Ovary (tissue), 3 donors: ENCODE data around the gene PPL.

Source experiments
- EP300 ChIP-seq: sonication (generic); formaldehyde crosslinking; IDR thresholded peaks from one replicate; pipeline ENCODE4 v1.6.1; 2017; ENCODE audit warnings: antibody characterized with exemption
- POLR2A ChIP-seq: fragments of 450-650 bp; IDR thresholded peaks from one replicate; pipeline ENCODE4 v1.6.1; 2017; ENCODE audit warnings: antibody characterized with exemption, mild to moderate bottlenecking, moderate library complexity
- TF ChIP-seq, protein P1 (sequence below), 3 donors: fragments of 450-650 bp in 2 of 3; fragments of 200-600 bp in 1 of 3; IDR thresholded peaks; one replicate each; pipeline versions ENCODE4 v1.5.1 to v1.8.0; 2016 to 2022; ENCODE audit warnings: antibody characterized with exemption in 3 of 3, mild to moderate bottlenecking in 1 of 3
- donor health status: DM: no; HTN: no; CAD: no.

DNA sequence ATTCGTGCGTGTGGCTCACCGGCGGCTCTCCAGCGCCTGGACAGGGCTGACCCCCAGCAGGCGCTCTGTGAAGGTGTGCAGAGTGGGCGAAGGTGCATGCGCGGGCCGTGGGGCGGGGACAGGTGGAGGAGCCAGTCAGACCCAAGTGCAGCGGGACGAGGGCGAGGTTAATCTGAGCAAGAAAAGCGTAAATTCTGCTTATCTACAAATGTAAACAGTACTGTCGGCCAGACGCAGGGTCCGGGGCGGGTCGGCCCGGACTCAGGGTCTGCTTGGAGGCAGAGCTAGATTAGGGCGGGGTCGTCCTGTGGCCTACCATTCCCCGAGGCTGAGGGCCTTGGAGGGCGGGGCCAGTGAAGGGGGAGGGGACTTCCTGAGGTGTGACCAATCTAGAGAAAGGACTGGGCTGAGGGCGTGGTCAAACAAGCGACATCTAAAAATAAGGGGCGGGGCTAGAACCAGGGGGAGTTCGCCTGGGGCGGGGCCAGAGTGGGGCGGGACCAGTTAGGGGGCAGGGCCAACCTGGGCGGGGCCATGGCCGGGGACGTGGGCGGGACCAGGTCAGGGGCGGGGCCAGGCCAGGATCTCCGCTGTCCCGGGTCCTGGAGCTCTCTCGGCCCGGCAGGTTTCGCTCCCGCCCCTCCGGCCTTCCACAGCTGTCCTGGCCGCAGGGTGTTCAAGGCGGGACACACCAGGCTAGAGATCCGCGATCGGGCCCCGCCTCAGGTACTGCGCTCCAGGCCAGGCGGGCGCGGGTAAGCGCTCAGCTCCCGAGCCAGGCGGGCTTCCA lies 21.0 kb upstream of the PPL start, which contains the start of gene SEC14L5:
- no peak for TF ChIP-seq EP300
- TF ChIP-seq, protein P1, sequence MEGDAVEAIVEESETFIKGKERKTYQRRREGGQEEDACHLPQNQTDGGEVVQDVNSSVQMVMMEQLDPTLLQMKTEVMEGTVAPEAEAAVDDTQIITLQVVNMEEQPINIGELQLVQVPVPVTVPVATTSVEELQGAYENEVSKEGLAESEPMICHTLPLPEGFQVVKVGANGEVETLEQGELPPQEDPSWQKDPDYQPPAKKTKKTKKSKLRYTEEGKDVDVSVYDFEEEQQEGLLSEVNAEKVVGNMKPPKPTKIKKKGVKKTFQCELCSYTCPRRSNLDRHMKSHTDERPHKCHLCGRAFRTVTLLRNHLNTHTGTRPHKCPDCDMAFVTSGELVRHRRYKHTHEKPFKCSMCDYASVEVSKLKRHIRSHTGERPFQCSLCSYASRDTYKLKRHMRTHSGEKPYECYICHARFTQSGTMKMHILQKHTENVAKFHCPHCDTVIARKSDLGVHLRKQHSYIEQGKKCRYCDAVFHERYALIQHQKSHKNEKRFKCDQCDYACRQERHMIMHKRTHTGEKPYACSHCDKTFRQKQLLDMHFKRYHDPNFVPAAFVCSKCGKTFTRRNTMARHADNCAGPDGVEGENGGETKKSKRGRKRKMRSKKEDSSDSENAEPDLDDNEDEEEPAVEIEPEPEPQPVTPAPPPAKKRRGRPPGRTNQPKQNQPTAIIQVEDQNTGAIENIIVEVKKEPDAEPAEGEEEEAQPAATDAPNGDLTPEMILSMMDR (IDR thresholded peaks at IDR 0.05): no peak
- TF ChIP-seq POLR2A: no peak
